ENCODE results near the gene MYBPHL. TPM values are rescaled to one million over a fixed set of nuclear protein-coding genes. Genes with fewer than 3 reads are reported as not detected.

The MYBPHL gene
- total and polyA plus RNA-seq, 2 experiments from 2014 or later: not detected

DNA sequence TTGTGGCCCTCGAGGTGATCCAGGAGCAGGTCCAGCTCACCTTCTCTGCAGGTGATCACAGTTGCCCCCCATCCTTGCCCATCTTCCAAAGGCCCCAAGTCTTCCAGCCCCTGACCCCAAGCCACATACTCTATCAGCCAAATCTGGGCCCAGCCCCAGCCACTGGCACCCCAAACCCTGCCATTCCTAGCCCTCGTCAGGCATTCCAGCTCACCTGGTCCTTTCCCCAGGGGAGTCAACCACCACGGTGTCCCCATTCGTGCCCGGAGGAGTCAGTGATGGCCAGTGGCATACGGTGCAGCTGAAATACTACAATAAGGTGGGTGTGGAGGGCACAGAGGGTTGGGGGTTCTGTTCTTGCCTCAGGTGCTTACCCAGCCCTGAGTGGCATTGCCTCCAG, 45.2 kb downstream of the MYBPHL start (continued):
- TF ChIP-seq, protein P1, sequence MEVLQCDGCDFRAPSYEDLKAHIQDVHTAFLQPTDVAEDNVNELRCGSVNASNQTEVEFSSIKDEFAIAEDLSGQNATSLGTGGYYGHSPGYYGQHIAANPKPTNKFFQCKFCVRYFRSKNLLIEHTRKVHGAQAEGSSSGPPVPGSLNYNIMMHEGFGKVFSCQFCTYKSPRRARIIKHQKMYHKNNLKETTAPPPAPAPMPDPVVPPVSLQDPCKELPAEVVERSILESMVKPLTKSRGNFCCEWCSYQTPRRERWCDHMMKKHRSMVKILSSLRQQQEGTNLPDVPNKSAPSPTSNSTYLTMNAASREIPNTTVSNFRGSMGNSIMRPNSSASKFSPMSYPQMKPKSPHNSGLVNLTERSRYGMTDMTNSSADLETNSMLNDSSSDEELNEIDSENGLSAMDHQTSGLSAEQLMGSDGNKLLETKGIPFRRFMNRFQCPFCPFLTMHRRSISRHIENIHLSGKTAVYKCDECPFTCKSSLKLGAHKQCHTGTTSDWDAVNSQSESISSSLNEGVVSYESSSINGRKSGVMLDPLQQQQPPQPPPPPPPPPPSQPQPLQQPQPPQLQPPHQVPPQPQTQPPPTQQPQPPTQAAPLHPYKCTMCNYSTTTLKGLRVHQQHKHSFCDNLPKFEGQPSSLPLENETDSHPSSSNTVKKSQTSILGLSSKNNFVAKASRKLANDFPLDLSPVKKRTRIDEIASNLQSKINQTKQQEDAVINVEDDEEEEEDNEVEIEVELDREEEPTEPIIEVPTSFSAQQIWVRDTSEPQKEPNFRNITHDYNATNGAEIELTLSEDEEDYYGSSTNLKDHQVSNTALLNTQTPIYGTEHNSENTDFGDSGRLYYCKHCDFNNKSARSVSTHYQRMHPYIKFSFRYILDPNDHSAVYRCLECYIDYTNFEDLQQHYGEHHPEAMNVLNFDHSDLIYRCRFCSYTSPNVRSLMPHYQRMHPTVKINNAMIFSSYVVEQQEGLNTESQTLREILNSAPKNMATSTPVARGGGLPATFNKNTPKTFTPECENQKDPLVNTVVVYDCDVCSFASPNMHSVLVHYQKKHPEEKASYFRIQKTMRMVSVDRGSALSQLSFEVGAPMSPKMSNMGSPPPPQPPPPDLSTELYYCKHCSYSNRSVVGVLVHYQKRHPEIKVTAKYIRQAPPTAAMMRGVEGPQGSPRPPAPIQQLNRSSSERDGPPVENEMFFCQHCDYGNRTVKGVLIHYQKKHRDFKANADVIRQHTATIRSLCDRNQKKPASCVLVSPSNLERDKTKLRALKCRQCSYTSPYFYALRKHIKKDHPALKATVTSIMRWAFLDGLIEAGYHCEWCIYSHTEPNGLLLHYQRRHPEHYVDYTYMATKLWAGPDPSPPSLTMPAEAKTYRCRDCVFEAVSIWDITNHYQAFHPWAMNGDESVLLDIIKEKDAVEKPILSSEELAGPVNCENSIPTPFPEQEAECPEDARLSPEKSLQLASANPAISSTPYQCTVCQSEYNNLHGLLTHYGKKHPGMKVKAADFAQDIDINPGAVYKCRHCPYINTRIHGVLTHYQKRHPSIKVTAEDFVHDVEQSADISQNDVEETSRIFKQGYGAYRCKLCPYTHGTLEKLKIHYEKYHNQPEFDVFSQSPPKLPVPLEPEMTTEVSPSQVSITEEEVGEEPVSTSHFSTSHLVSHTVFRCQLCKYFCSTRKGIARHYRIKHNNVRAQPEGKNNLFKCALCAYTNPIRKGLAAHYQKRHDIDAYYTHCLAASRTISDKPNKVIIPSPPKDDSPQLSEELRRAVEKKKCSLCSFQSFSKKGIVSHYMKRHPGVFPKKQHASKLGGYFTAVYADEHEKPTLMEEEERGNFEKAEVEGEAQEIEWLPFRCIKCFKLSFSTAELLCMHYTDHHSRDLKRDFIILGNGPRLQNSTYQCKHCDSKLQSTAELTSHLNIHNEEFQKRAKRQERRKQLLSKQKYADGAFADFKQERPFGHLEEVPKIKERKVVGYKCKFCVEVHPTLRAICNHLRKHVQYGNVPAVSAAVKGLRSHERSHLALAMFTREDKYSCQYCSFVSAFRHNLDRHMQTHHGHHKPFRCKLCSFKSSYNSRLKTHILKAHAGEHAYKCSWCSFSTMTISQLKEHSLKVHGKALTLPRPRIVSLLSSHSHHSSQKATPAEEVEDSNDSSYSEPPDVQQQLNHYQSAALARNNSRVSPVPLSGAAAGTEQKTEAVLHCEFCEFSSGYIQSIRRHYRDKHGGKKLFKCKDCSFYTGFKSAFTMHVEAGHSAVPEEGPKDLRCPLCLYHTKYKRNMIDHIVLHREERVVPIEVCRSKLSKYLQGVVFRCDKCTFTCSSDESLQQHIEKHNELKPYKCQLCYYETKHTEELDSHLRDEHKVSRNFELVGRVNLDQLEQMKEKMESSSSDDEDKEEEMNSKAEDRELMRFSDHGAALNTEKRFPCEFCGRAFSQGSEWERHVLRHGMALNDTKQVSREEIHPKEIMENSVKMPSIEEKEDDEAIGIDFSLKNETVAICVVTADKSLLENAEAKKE (CRISPR knock-in tag; IDR thresholded peaks at IDR 0.05): no peak

DNA sequence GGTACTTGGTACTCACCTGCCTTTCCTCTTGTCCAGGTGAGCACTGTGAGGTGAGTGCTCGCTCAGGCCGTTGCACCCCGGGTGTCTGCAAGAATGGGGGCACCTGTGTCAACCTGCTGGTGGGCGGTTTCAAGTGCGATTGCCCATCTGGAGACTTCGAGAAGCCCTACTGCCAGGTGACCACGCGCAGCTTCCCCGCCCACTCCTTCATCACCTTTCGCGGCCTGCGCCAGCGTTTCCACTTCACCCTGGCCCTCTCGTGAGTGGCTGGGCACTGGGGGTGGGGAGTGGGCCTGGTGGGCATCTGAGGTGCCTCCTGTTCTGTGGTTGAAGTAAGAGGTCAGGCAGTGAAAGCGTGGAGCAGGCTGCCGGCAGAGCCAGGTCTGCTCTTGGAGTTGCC, 45.8 kb downstream of the MYBPHL start:
- Mint-ChIP-seq H3K36me3 (ENCODE audit: low read depth) (peaks cover 3% of the 10 kb centered on the region; the same call in 2 of the 3 replicates), H3K4me3 (no peak overlapping the region), H3K27ac (no peak overlapping the region), H3K4me1 (peaks cover 22% of the 10 kb centered on the region), H3K9me3 (no peaks in the 10 kb centered on the region; the same call in 1 of the 3 replicates), H3K27me3 (ENCODE audit: insufficient read depth, low read depth, poor library complexity) (peaks cover 10% of the 10 kb centered on the region)
- Histone ChIP-seq H2AFZ (no peak overlapping the region), H3K9me2 (ENCODE audit: insufficient read depth) (no peaks in the 10 kb centered on the region), H3K4me2 (no peak overlapping the region), H3K4me3 (no peak overlapping the region), H3K36me3 (ENCODE audit: insufficient read depth) (no peaks in the 10 kb centered on the region; the same call in 1 of the 2 replicates), H3F3A (replicated peaks; ENCODE audit: low read depth) (0 out of 2 replicates have a peak, but pooled peaks cover 5% of the 10 kb centered on the region), H3K79me2 (replicated peaks; ENCODE audit: insufficient read depth) (0 out of 2 replicates have a peak, but pooled peaks cover 6% of the 10 kb centered on the region), H3K27ac (ENCODE audit: low read depth) (no peak overlapping the region), H3K27me3 (ENCODE audit: insufficient read depth) (no peaks in the 10 kb centered on the region), H4K20me1 (replicated peaks; ENCODE audit: insufficient read depth) (no peaks in the 10 kb centered on the region; the same call in 1 of the 2 replicates), H3K4me1 (ENCODE audit: insufficient read depth) (no peaks in the 10 kb centered on the region; the same call in 1 of the 2 replicates)
- no peak for ATAC-seq
- no peak for DNase-seq (ENCODE audit: low spot score)
- TF ChIP-seq, protein P2, sequence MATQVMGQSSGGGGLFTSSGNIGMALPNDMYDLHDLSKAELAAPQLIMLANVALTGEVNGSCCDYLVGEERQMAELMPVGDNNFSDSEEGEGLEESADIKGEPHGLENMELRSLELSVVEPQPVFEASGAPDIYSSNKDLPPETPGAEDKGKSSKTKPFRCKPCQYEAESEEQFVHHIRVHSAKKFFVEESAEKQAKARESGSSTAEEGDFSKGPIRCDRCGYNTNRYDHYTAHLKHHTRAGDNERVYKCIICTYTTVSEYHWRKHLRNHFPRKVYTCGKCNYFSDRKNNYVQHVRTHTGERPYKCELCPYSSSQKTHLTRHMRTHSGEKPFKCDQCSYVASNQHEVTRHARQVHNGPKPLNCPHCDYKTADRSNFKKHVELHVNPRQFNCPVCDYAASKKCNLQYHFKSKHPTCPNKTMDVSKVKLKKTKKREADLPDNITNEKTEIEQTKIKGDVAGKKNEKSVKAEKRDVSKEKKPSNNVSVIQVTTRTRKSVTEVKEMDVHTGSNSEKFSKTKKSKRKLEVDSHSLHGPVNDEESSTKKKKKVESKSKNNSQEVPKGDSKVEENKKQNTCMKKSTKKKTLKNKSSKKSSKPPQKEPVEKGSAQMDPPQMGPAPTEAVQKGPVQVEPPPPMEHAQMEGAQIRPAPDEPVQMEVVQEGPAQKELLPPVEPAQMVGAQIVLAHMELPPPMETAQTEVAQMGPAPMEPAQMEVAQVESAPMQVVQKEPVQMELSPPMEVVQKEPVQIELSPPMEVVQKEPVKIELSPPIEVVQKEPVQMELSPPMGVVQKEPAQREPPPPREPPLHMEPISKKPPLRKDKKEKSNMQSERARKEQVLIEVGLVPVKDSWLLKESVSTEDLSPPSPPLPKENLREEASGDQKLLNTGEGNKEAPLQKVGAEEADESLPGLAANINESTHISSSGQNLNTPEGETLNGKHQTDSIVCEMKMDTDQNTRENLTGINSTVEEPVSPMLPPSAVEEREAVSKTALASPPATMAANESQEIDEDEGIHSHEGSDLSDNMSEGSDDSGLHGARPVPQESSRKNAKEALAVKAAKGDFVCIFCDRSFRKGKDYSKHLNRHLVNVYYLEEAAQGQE (IDR thresholded peaks at IDR 0.05; ENCODE audit: unreplicated experiment): no peak

Measured in GM23338 (cell line).